Activated naive CD4-positive, alpha-beta T cell treated with anti-CD3 and anti-CD28 coated beads for 36 hours (primary cell): Measurements from ENCODE around the gene POU3F2. TPM values are rescaled to one million over a fixed set of nuclear protein-coding genes. Genes with fewer than 3 reads are reported as not detected.

Experiments
- CTCF ChIA-PET: fragments of 350-600 bp; sonication (Branson Sonifier 250); formaldehyde crosslinking; loops from one replicate; lab custom pipeline; 2021; ENCODE audit warnings: antibody characterized with exemption; lab: Charles Lee
- DNase-seq: peaks from one replicate; pipeline ENCODE4 v3.0.0-alpha.2; 2020
- H3K27ac Mint-ChIP-seq: one replicate; pipeline ENCODE4 v1.8.0; 2021; ENCODE audit warnings: mild to moderate bottlenecking, mixed read lengths
- H3K27me3 Mint-ChIP-seq: one replicate; pipeline ENCODE4 v1.8.0; 2021; ENCODE audit warnings: low read depth, mixed read lengths
- H3K36me3 Mint-ChIP-seq: one replicate; pipeline ENCODE4 v1.8.0; 2021; ENCODE audit warnings: low read depth, mixed read lengths
- H3K4me1 Mint-ChIP-seq: one replicate; pipeline ENCODE4 v1.8.0; 2021; ENCODE audit warnings: low read depth, mixed read lengths
- H3K4me3 Mint-ChIP-seq: one replicate; pipeline ENCODE4 v1.8.0; 2021; ENCODE audit warnings: mild to moderate bottlenecking, moderate library complexity, mixed read lengths
- H3K9me3 Mint-ChIP-seq: one replicate; pipeline ENCODE4 v1.8.0; 2021; ENCODE audit warnings: mixed read lengths
- intact Hi-C: fragments of 100-400 bp; cut with micrococcal nuclease; formaldehyde crosslinking; loops from one replicate; pipeline ENCODE4 v1.15.1; 2023
- total RNA-seq, 2 experiments: library from RNA; stranded (reverse); gene quantifications; one replicate each; pipeline ENCODE4 v1.2.3, GENCODE V29; 2021

Gene POU3F2
- total RNA-seq, 2 experiments from 2014 or later: not detected

GRCh38 chr6:98841621-98842341 is 7.4 kb downstream of the POU3F2 start:
- CTCF ChIA-PET: interaction anchor here (0.6 to 0.8 kb wide), 2 partner anchors 12 to 77 kb away, joined by 3 to 4 read pairs; no protein-coding TSS in a partner anchor
- peaks cover 18% of the 10 kb centered on the region for H3K4me1 Mint-ChIP-seq

GRCh38 chr6:98842342-98843180 is 8.2 kb downstream of the POU3F2 start:
- H3K27ac Mint-ChIP-seq: no peak overlapping the region
- H3K4me3 Mint-ChIP-seq: no peak overlapping the region
- peaks cover 21% of the 10 kb centered on the region for H3K4me1 Mint-ChIP-seq
- CTCF ChIA-PET: no interaction called here
- H3K9me3 Mint-ChIP-seq: no peaks in the 10 kb centered on the region
- intact Hi-C loops: loop anchor here (10.0 kb wide), 3 partner anchors 578 to 1658 kb away; no protein-coding TSS in a partner anchor
- H3K27me3 Mint-ChIP-seq: peaks cover 80% of the 10 kb centered on the region
- DNase-seq: no peak
- H3K36me3 Mint-ChIP-seq: peaks cover 2% of the 10 kb centered on the region

More at GRCh38 chr6:98841621-98842341, 7.4 kb downstream of the POU3F2 start:
- Mint-ChIP-seq H3K36me3 (peaks cover 2% of the 10 kb centered on the region), H3K27ac (no peak overlapping the region), H3K27me3 (peaks cover 79% of the 10 kb centered on the region), H3K4me3 (no peak overlapping the region), H3K9me3 (no peaks in the 10 kb centered on the region)
- intact Hi-C loops: loop anchor here (10.0 kb wide), 3 partner anchors 577 to 1657 kb away; no protein-coding TSS in a partner anchor
- DNase-seq: no peak

GRCh38 chr6:98843271-98844243 is 9.2 kb downstream of the POU3F2 start:
- H3K27me3 Mint-ChIP-seq: peaks cover 80% of the 10 kb centered on the region
- intact Hi-C loops: loop anchor here (2.0 to 10.0 kb wide), 5 partner anchors 15 to 1659 kb away; no protein-coding TSS in a partner anchor
- peaks cover 23% of the 10 kb centered on the region for H3K4me1 Mint-ChIP-seq
- CTCF ChIA-PET: interaction anchor here (0.6 kb wide), 1 partner anchor 39 kb away, joined by 3 read pairs; no protein-coding TSS in a partner anchor
- H3K4me3 Mint-ChIP-seq: no peak overlapping the region
- peaks cover 2% of the 10 kb centered on the region for H3K36me3 Mint-ChIP-seq
- no peaks in the 10 kb centered on the region for H3K9me3 Mint-ChIP-seq
- no peak for DNase-seq
- H3K27ac Mint-ChIP-seq: no peak overlapping the region

- H3K4me3 Mint-ChIP-seq: peak overlapping the region; percentile 21
- no peak for DNase-seq
- CTCF ChIA-PET: interaction anchor here (0.6 to 0.8 kb wide), 2 partner anchors 40 to 275 kb away, joined by 3 to 6 read pairs; no protein-coding TSS in a partner anchor
- H3K27ac Mint-ChIP-seq: no peak overlapping the region
- H3K27me3 Mint-ChIP-seq: peaks cover 82% of the 10 kb centered on the region
- intact Hi-C loops: loop anchor here (1.0 to 10.0 kb wide), 11 partner anchors 10 to 1777 kb away; partner anchors contain the start of gene POU3F2
- H3K9me3 Mint-ChIP-seq: no peaks in the 10 kb centered on the region
- H3K36me3 Mint-ChIP-seq: peaks cover 2% of the 10 kb centered on the region
- peaks cover 23% of the 10 kb centered on the region for H3K4me1 Mint-ChIP-seq
Measured at GRCh38 chr6:98844244-98845210, 10.2 kb downstream of the POU3F2 start.

GRCh38 chr6:98845211-98846020 is 11.0 kb downstream of the POU3F2 start:
- Mint-ChIP-seq H3K9me3 (no peaks in the 10 kb centered on the region), H3K36me3 (peaks cover 2% of the 10 kb centered on the region), H3K4me3 (peak overlapping the region; percentile 49), H3K27ac (no peak overlapping the region), H3K4me1 (peaks cover 23% of the 10 kb centered on the region), H3K27me3 (peaks cover 76% of the 10 kb centered on the region)
- intact Hi-C loops: loop anchor here (1.0 to 10.0 kb wide), 12 partner anchors 11 to 1778 kb away; partner anchors contain the start of gene POU3F2
- peak; percentile 80 for DNase-seq
- CTCF ChIA-PET: interaction anchor here (0.6 to 1.0 kb wide), 4 partner anchors 9 to 274 kb away, joined by 3 to 6 read pairs (median 4); no protein-coding TSS in a partner anchor

GRCh38 chr6:98846021-98846380 is 11.6 kb downstream of the POU3F2 start:
- no peaks in the 10 kb centered on the region for H3K9me3 Mint-ChIP-seq
- intact Hi-C loops: loop anchor here (1.0 to 10.0 kb wide), 7 partner anchors 581 to 1779 kb away; no protein-coding TSS in a partner anchor
- H3K4me3 Mint-ChIP-seq: peak overlapping the region; percentile 49
- peaks cover 71% of the 10 kb centered on the region for H3K27me3 Mint-ChIP-seq
- CTCF ChIA-PET: interaction anchor here (0.6 to 1.0 kb wide), 2 partner anchors 10 to 17 kb away, joined by 3 to 6 read pairs; no protein-coding TSS in a partner anchor
- peaks cover 23% of the 10 kb centered on the region for H3K4me1 Mint-ChIP-seq
- no peak overlapping the region for H3K27ac Mint-ChIP-seq
- no peak for DNase-seq
- H3K36me3 Mint-ChIP-seq: peaks cover 2% of the 10 kb centered on the region

GRCh38 chr6:98847416-98847778 is 13.0 kb downstream of the POU3F2 start:
- intact Hi-C loops: loop anchor here (5.0 to 10.0 kb wide), 6 partner anchors 583 to 1780 kb away; no protein-coding TSS in a partner anchor
- CTCF ChIA-PET: no interaction called here
- no peak overlapping the region for H3K4me3 Mint-ChIP-seq
- H3K9me3 Mint-ChIP-seq: no peaks in the 10 kb centered on the region
- H3K27me3 Mint-ChIP-seq: peaks cover 62% of the 10 kb centered on the region
- H3K36me3 Mint-ChIP-seq: peaks cover 2% of the 10 kb centered on the region
- H3K27ac Mint-ChIP-seq: no peak overlapping the region
- no peak for DNase-seq
- peaks cover 23% of the 10 kb centered on the region for H3K4me1 Mint-ChIP-seq

GRCh38 chr6:98847779-98848538 is 13.6 kb downstream of the POU3F2 start:
- Mint-ChIP-seq H3K4me3 (no peak overlapping the region), H3K4me1 (peaks cover 21% of the 10 kb centered on the region), H3K27ac (no peak overlapping the region), H3K36me3 (peaks cover 2% of the 10 kb centered on the region), H3K9me3 (no peaks in the 10 kb centered on the region), H3K27me3 (peaks cover 58% of the 10 kb centered on the region)
- intact Hi-C loops: loop anchor here (5.0 to 10.0 kb wide), 6 partner anchors 583 to 1781 kb away; no protein-coding TSS in a partner anchor
- DNase-seq: no peak
- CTCF ChIA-PET: no interaction called here

GRCh38 chr6:98848539-98849242 is 14.3 kb downstream of the POU3F2 start:
- intact Hi-C loops: loop anchor here (5.0 to 10.0 kb wide), 6 partner anchors 584 to 1781 kb away; no protein-coding TSS in a partner anchor
- Mint-ChIP-seq H3K36me3 (peaks cover 2% of the 10 kb centered on the region), H3K9me3 (no peaks in the 10 kb centered on the region), H3K4me1 (peaks cover 18% of the 10 kb centered on the region), H3K4me3 (no peak overlapping the region), H3K27me3 (peaks cover 53% of the 10 kb centered on the region), H3K27ac (no peak overlapping the region)
- CTCF ChIA-PET: no interaction called here
- no peak for DNase-seq
